ENCODE results near the gene TRIM38.
"Not testable (repeated sequence)": the region's sequence is repeated elsewhere in the genome, so short reads cannot be mapped to it uniquely, and the experiment has no call there.

TRIM38 gene

GRCh38 chr6:26008470-26008869, 45.9 kb downstream of the TRIM38 start:
- H3K27me3 ChIP-seq (ENCODE audit: insufficient read depth, poor library complexity, severe bottlenecking): no peaks in the 10 kb centered on the region
- TF ChIP-seq POLR2AphosphoS5 (IDR thresholded peaks at IDR 0.05; ENCODE audit: low read depth) (no peak), GABPA (IDR thresholded peaks at IDR 0.05; ENCODE audit: low read depth) (no peak), SPI1 (IDR thresholded peaks at IDR 0.05; ENCODE audit: borderline replicate concordance, low read depth) (no peak), REST (IDR thresholded peaks at IDR 0.05; ENCODE audit: insufficient replicate concordance, low read depth) (no peak), CTCF (IDR thresholded peaks at IDR 0.05; ENCODE audit: insufficient read depth, low read length) (no peak)

GRCh38 chr6:26009817-26010216, 47.2 kb downstream of the TRIM38 start:
- H3K27ac ChIP-seq (replicated peaks): no peak overlapping the region
- DNase-seq (ENCODE audit: low read depth in 1 of 2, low spot score in 1 of 2): no peak
- no peaks in the 10 kb centered on the region for H3K27me3 ChIP-seq (ENCODE audit: insufficient read depth, poor library complexity, severe bottlenecking)
- TF ChIP-seq CTCF (IDR thresholded peaks at IDR 0.05; ENCODE audit: insufficient read depth, low read length): no peak
- no peak for TF ChIP-seq POLR2AphosphoS5 (IDR thresholded peaks at IDR 0.05; ENCODE audit: low read depth)
- TF ChIP-seq GABPA (IDR thresholded peaks at IDR 0.05; ENCODE audit: low read depth): no peak
- no peak for TF ChIP-seq REST (IDR thresholded peaks at IDR 0.05; ENCODE audit: insufficient replicate concordance, low read depth)
- no peak for TF ChIP-seq SPI1 (IDR thresholded peaks at IDR 0.05; ENCODE audit: borderline replicate concordance, low read depth)
- no peak overlapping the region for H3K4me3 ChIP-seq (replicated peaks; ENCODE audit: insufficient read depth, low read length)

More at GRCh38 chr6:26008470-26008869, 45.9 kb downstream of the TRIM38 start:
- H3K4me3 ChIP-seq (replicated peaks; ENCODE audit: insufficient read depth, low read length): no peak overlapping the region
- no peak overlapping the region for H3K27ac ChIP-seq (replicated peaks)
- no peak for DNase-seq (ENCODE audit: low read depth in 1 of 2, low spot score in 1 of 2)

- TF ChIP-seq GABPA (IDR thresholded peaks at IDR 0.05; ENCODE audit: low read depth) (no peak), POLR2AphosphoS5 (IDR thresholded peaks at IDR 0.05; ENCODE audit: low read depth) (no peak), SPI1 (IDR thresholded peaks at IDR 0.05; ENCODE audit: borderline replicate concordance, low read depth) (no peak), REST (IDR thresholded peaks at IDR 0.05; ENCODE audit: insufficient replicate concordance, low read depth) (no peak), CTCF (IDR thresholded peaks at IDR 0.05; ENCODE audit: insufficient read depth, low read length) (no peak)
- DNase-seq (ENCODE audit: low read depth in 1 of 2, low spot score in 1 of 2): no peak
- no peak overlapping the region for H3K4me3 ChIP-seq (replicated peaks; ENCODE audit: insufficient read depth, low read length)
- H3K27ac ChIP-seq (replicated peaks): no peak overlapping the region
- no peaks in the 10 kb centered on the region for H3K27me3 ChIP-seq (ENCODE audit: insufficient read depth, poor library complexity, severe bottlenecking)
Observed at GRCh38 chr6:26012061-26012460, 49.5 kb downstream of the TRIM38 start.

- not testable (repeated sequence) for H3K27me3 ChIP-seq (ENCODE audit: insufficient read depth, poor library complexity, severe bottlenecking); DNase-seq (ENCODE audit: low read depth in 1 of 2, low spot score in 1 of 2); H3K27ac ChIP-seq (replicated peaks); H3K4me3 ChIP-seq (replicated peaks; ENCODE audit: insufficient read depth, low read length)
Observed at GRCh38 chr6:26014386-26014785, 51.8 kb downstream of the TRIM38 start.
